Mesenteric fat pad (tissue), 1 donor: Measurements from ENCODE around the gene SPATS2L. TPM values are rescaled to one million over a fixed set of nuclear protein-coding genes. Genes with fewer than 3 reads are reported as not detected.

Experiments used
- DNase-seq: peaks from one replicate; pipeline ENCODE4 v3.0.0-alpha.2; 2020; ENCODE audit warnings: low spot score
- total RNA-seq: library from RNA; stranded (reverse); fragmentation: NEBNext Ultra II Directional; extraction: Animal tissue kit (Norgen Biotek cat#: 25700); gene quantifications from one replicate; pipeline ENCODE4 v1.2.1, GENCODE V29; 2021
- donor health status: DM: yes; HTN: yes; CAD: no.

Gene SPATS2L
- total RNA-seq, 1 donor from 2014 or later: 81.3 TPM

- DNase-seq: no peak
Observed at GRCh38 chr2:200439981-200440380, 133.5 kb downstream of the SPATS2L start.

GRCh38 chr2:200442471-200442870, 136.0 kb downstream of the SPATS2L start:
- DNase-seq: no peak

GRCh38 chr2:200443376-200443775, 136.9 kb downstream of the SPATS2L start:
- DNase-seq: no peak

- no peak for DNase-seq
Observed at GRCh38 chr2:200443916-200444315, 137.4 kb downstream of the SPATS2L start.

- no peak for DNase-seq
Observed at GRCh38 chr2:200444530-200444929, 138.0 kb downstream of the SPATS2L start.

- no peak for DNase-seq
Observed at GRCh38 chr2:200445284-200445683, 138.8 kb downstream of the SPATS2L start.

- DNase-seq: no peak
Observed at GRCh38 chr2:200446612-200447011, 140.1 kb downstream of the SPATS2L start.

- no peak for DNase-seq
Observed at GRCh38 chr2:200447139-200447855, 140.8 kb downstream of the SPATS2L start.

GRCh38 chr2:200448455-200448854, 142.0 kb downstream of the SPATS2L start:
- no peak for DNase-seq

- no peak for DNase-seq
Observed at GRCh38 chr2:200449149-200449548, 142.7 kb downstream of the SPATS2L start.

- DNase-seq: no peak
Observed at GRCh38 chr2:200450288-200450687, 143.8 kb downstream of the SPATS2L start.

- DNase-seq: no peak
Observed at GRCh38 chr2:200451511-200451910, 145.0 kb downstream of the SPATS2L start.

GRCh38 chr2:200452377-200452776, 145.9 kb downstream of the SPATS2L start:
- no peak for DNase-seq

GRCh38 chr2:200453142-200453852, 146.8 kb downstream of the SPATS2L start:
- no peak for DNase-seq

GRCh38 chr2:200453853-200454534, 147.5 kb downstream of the SPATS2L start:
- DNase-seq: no peak

GRCh38 chr2:200454927-200455801, 148.7 kb downstream of the SPATS2L start:
- no peak for DNase-seq

- DNase-seq: no peak
Observed at GRCh38 chr2:200455958-200456421, 149.5 kb downstream of the SPATS2L start.

- no peak for DNase-seq
Observed at GRCh38 chr2:200456567-200456966, 150.1 kb downstream of the SPATS2L start.

GRCh38 chr2:200459101-200459500, 152.6 kb downstream of the SPATS2L start:
- no peak for DNase-seq

GRCh38 chr2:200461846-200462710, 155.6 kb downstream of the SPATS2L start:
- no peak for DNase-seq
